ENCODE measurements around the gene POLE. TPM values are rescaled to one million over a fixed set of nuclear protein-coding genes. Genes with fewer than 3 reads are reported as not detected.

Gene POLE
- total RNA-seq, 2 experiments from 2014 or later: 115 to 121 TPM

DNA sequence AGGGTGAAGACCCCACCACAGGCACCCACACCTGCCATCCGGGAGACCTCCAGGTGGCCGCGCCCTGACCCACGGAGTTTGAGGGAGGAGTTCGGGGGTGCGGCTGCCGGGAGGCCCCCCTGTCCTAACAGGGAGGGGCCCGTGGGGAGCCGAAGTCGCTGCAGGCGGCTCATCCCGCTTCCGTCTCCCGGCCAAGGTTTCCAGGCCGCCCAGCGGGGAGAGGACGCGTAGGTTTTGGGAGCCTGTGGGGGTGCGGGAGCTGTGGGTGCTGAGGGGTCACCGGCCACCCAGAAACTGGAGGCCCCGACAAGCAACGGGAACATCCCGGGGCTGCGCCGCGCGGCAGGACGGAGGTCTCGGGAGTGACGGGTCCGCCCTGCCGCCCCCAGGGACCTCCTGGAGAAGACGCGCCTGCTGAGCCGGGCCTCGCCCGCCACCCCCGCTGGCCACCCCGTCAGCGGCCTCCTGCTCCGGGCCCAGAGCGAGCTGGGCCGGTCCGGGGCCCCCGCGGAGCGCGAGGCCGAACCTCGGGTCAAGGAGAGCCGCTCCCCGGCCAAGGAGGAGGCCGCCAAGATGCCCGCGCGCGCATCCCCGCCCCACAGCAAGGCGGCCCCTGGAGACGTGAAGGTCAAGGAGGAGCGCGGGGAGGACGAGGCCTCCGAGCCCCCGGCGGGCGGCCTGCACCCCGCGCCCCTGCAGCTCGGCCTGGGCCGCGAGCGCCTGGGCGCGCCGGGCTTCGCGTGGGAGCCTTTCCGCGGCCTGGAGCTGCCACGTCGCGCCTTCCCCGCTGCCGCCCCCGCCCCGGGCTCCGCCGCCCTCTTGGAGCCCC is 104.3 kb downstream of the POLE start:
- no peak for ATAC-seq
- CTCF ChIA-PET: no interaction called here
- H3K27ac Mint-ChIP-seq: no peak overlapping the region
- TF ChIP-seq, protein P1, sequence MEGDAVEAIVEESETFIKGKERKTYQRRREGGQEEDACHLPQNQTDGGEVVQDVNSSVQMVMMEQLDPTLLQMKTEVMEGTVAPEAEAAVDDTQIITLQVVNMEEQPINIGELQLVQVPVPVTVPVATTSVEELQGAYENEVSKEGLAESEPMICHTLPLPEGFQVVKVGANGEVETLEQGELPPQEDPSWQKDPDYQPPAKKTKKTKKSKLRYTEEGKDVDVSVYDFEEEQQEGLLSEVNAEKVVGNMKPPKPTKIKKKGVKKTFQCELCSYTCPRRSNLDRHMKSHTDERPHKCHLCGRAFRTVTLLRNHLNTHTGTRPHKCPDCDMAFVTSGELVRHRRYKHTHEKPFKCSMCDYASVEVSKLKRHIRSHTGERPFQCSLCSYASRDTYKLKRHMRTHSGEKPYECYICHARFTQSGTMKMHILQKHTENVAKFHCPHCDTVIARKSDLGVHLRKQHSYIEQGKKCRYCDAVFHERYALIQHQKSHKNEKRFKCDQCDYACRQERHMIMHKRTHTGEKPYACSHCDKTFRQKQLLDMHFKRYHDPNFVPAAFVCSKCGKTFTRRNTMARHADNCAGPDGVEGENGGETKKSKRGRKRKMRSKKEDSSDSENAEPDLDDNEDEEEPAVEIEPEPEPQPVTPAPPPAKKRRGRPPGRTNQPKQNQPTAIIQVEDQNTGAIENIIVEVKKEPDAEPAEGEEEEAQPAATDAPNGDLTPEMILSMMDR (IDR thresholded peaks at IDR 0.05): no peak
- no peak overlapping the region for H3K4me3 Mint-ChIP-seq
- H3K9me3 Mint-ChIP-seq: no peaks in the 10 kb centered on the region
- POLR2A ChIA-PET: no interaction called here
- no peak for DNase-seq
- intact Hi-C loops (cut with micrococcal nuclease): no loop called here
- no peaks in the 10 kb centered on the region for H3K4me1 Mint-ChIP-seq (ENCODE audit: low read depth)
- H3K36me3 Mint-ChIP-seq (ENCODE audit: low read depth): peaks cover 7% of the 10 kb centered on the region
- H3K27me3 Mint-ChIP-seq: no peaks in the 10 kb centered on the region

DNA sequence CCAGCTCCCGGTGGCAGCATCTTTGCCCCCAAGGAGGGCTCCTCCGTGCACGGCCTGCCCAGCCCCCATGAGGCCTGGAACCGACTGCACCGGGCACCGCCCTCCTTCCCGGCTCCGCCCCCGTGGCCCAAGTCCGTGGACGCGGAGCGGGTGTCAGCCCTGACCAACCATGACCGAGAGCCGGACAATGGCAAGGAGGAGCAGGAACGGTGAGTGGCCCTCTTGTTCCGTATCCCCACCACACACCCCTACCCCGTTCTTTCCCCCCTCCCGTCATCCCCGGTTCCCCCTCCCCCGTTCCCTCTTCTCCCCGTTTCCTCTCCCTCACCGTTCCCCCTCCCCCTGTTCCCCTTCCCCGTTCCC is 105.1 kb downstream of the POLE start:
- ChIA-PET CTCF (no interaction called here), POLR2A (no interaction called here)
- TF ChIP-seq, protein P1 (IDR thresholded peaks at IDR 0.05): no peak
- Mint-ChIP-seq H3K27me3 (no peaks in the 10 kb centered on the region), H3K27ac (no peak overlapping the region), H3K9me3 (no peaks in the 10 kb centered on the region), H3K36me3 (ENCODE audit: low read depth) (peaks cover 8% of the 10 kb centered on the region), H3K4me1 (ENCODE audit: low read depth) (no peaks in the 10 kb centered on the region), H3K4me3 (no peak overlapping the region)
- ATAC-seq (no peak), DNase-seq (no peak)
- intact Hi-C loops (cut with micrococcal nuclease): no loop called here

DNA sequence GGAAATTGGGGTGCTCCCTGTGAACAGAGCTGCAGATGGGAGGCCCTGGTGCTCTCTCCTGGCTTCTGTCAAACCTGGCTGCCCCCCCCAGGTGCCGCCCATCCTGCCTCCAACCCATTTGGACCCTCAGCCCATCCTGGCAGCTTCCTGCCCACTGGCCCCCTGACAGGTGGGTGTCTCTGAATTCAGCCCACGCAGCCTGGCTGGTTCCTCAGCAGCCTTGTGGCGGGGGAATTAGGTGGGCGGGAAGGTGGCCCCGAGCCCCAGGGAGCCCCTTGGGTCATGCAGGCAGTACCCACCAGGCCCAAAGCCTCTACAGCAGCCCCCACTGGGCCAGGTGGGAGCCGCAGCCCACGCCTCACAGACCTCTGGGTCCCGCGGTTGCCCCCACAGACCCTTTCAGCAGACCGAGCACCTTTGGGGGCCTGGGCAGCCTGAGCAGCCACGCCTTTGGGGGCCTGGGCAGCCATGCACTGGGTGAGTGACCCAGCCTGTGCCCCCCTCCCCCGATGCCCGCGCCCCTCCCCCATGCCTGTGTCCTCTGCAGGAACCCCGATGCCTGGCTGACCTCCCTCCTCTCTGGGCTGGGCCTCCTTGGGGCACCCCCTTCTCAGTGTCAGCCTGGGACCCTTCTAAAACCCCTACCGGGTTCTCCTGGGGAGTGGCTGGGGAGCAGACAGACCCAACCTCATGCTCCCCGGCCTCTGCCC is 105.6 kb downstream of the POLE start:
- DNase-seq: no peak
- Mint-ChIP-seq H3K36me3 (ENCODE audit: low read depth) (peaks cover 8% of the 10 kb centered on the region), H3K4me1 (ENCODE audit: low read depth) (no peaks in the 10 kb centered on the region), H3K27me3 (no peaks in the 10 kb centered on the region), H3K9me3 (no peaks in the 10 kb centered on the region), H3K4me3 (no peak overlapping the region), H3K27ac (no peak overlapping the region)
- no peak for ATAC-seq
- TF ChIP-seq, protein P1 (IDR thresholded peaks at IDR 0.05): no peak
- intact Hi-C loops (cut with micrococcal nuclease): no loop called here
- POLR2A ChIA-PET: no interaction called here
- CTCF ChIA-PET: no interaction called here

DNA sequence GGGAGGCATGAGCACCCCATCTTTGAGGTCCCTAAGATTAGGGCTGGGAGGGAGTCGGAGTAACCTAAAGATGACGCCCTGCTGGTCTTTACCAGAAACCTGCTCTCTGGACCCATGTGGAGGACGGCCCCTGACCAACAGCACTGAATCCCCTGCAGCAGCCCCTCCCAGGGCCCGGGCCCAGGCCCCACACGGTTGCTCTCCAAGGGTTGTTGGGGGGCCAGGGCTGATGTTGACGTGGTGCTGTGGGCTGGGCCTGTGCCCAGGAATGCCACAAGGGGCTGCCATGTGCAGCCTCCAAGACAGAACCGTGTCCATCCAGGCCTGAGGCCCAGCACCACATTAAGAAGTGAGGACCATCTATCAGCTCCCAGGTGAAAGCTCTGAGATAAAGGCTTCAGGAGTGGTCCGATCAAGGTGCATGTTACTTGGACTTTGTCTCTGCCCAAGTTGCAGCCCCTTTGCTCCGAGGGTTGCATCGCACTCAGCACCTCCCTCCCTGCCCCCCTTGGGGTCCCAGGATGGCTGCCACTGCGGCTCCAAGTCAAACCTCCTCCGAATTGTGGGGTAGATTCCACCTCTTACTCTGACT is 106.3 kb downstream of the POLE start:
- no peak for ATAC-seq
- intact Hi-C loops (cut with micrococcal nuclease): no loop called here
- ChIA-PET POLR2A (no interaction called here), CTCF (no interaction called here)
- TF ChIP-seq, protein P1 (IDR thresholded peaks at IDR 0.05): no peak
- H3K4me1 Mint-ChIP-seq (ENCODE audit: low read depth): no peaks in the 10 kb centered on the region
- no peaks in the 10 kb centered on the region for H3K9me3 Mint-ChIP-seq
- H3K4me3 Mint-ChIP-seq: no peak overlapping the region
- H3K27ac Mint-ChIP-seq: no peak overlapping the region
- no peak for DNase-seq
- no peaks in the 10 kb centered on the region for H3K27me3 Mint-ChIP-seq
- H3K36me3 Mint-ChIP-seq (ENCODE audit: low read depth): peaks cover 8% of the 10 kb centered on the region

DNA sequence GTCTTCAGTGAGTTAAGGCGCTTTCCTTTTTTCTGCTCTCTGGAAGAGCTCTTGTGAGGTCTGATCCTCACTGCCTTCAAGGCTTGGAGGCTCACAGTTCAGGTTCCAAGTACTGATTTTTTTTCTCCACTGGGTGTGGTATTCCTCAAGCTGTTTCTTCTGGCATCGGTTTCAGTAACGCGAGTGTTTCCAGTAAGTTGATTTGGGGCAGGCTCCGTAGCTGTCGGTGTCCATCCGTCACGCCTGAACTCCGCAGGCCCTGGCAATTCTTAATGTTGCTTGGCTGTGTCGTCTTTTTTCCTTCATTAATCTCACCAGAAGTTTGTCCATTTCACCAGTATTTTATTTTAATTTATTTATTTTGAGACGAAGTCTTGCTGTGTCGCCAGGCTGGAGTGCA is 107.4 kb downstream of the POLE start:
- intact Hi-C loops (cut with micrococcal nuclease): no loop called here
- H3K36me3 Mint-ChIP-seq (ENCODE audit: low read depth): peaks cover 10% of the 10 kb centered on the region
- no peaks in the 10 kb centered on the region for H3K4me1 Mint-ChIP-seq (ENCODE audit: low read depth)
- no peaks in the 10 kb centered on the region for H3K27me3 Mint-ChIP-seq
- POLR2A ChIA-PET: interaction anchor here (1.1 kb wide), 1 partner anchor 118 kb away, joined by 3 read pairs; no protein-coding TSS in a partner anchor
- H3K27ac Mint-ChIP-seq: no peak overlapping the region
- DNase-seq: no peak
- no peaks in the 10 kb centered on the region for H3K9me3 Mint-ChIP-seq
- ATAC-seq: no peak
- H3K4me3 Mint-ChIP-seq: no peak overlapping the region
- CTCF ChIA-PET: interaction anchor here (0.7 kb wide), 1 partner anchor 166 kb away, joined by 3 read pairs; no protein-coding TSS in a partner anchor
- TF ChIP-seq, protein P1 (IDR thresholded peaks at IDR 0.05): no peak

Measured in activated CD8-positive, alpha-beta T cell treated with anti-CD3 and anti-CD28 coated beads for 36 hours (primary cell).